ENCODE results near the gene OTUD4. TPM values are rescaled to one million over a fixed set of nuclear protein-coding genes. Genes with fewer than 3 reads are reported as not detected.

OTUD4 gene
- total and polyA plus RNA-seq, 2 donors (not counting 1 experiment from before 2014, with no cell fraction given) = 9.7 to 51.0 TPM

- Histone ChIP-seq H3K4me3 (ENCODE audit: control extremely low read depth in 1 of 5, extremely low read depth in 1 of 5, insufficient read depth in 1 of 5, low read depth in 2 of 5, low read length in 4 of 5) (no peak overlapping the region), H3K9me3 (ENCODE audit: control extremely low read depth in 1 of 3, control insufficient read depth in 2 of 3, insufficient read depth in 1 of 3, low read length in 2 of 3) (no peaks in the 10 kb centered on the region), H3K79me2 (ENCODE audit: control insufficient read depth, insufficient read depth, low read length) (no peaks in the 10 kb centered on the region), H2AFZ (ENCODE audit: insufficient read depth, low read depth, low read length, poor library complexity, severe bottlenecking) (no peak overlapping the region), H3K27ac (ENCODE audit: low read length in 2 of 2) (no peak overlapping the region), H3K9ac (ENCODE audit: low read length) (no peak overlapping the region), H3K4me2 (replicated peaks; ENCODE audit: low read depth, low read length, poor library complexity, severe bottlenecking) (no peak overlapping the region), H3K27me3 (replicated peaks in 1 of 4; ENCODE audit: control extremely low read depth in 1 of 4, control insufficient read depth in 3 of 4, insufficient read depth in 4 of 4, low read length in 3 of 4) (no peaks in the 10 kb centered on the region), H3K36me3 (replicated peaks in 1 of 2; ENCODE audit: control extremely low read depth in 1 of 2, control insufficient read depth in 1 of 2, extremely low read depth in 1 of 2, insufficient read depth in 2 of 2, low read length in 1 of 2) (no peaks in the 10 kb centered on the region), H4K20me1 (ENCODE audit: control insufficient read depth, insufficient read depth, low read length, poor library complexity, severe bottlenecking) (no peaks in the 10 kb centered on the region), H3K4me1 (ENCODE audit: control insufficient read depth in 2 of 2, insufficient read depth in 2 of 2, low read length in 2 of 2) (peaks cover 6% of the 10 kb centered on the region in 2 donors)
- H3K27ac Mint-ChIP-seq = no peak overlapping the region
- intact Hi-C loops (cut with micrococcal nuclease) = no loop called here
- peaks cover 6% of the 10 kb centered on the region for H3K27me3 Mint-ChIP-seq
- no peak for TF ChIP-seq CTCF (IDR thresholded peaks at IDR 0.05)
- no peak for TF ChIP-seq EZH2 (IDR thresholded peaks at IDR 0.05; ENCODE audit: borderline replicate concordance, insufficient read depth, low read depth, low read length, poor library complexity, severe bottlenecking)
- CTCF ChIA-PET = no interaction called here
- POLR2A ChIA-PET = no interaction called here
- ATAC-seq (ENCODE audit: low read depth) = no peak
- no peak overlapping the region for H3K4me3 Mint-ChIP-seq
- H3K4me1 Mint-ChIP-seq = peaks cover 13% of the 10 kb centered on the region
- no peaks in the 10 kb centered on the region for H3K9me3 Mint-ChIP-seq (ENCODE audit: insufficient read depth)
- no peak for DNase-seq
- 100% methylated on average over 3 of the region's 6 CpGs for WGBS (ENCODE audit: insufficient coverage)
These were observed 18.8 kb upstream of the OTUD4 start for GRCh38 chr4:145199051-145199716.

- H3K27ac Mint-ChIP-seq = no peak overlapping the region
- no peak overlapping the region for H3K4me3 ChIP-seq (ENCODE audit: control extremely low read depth in 1 of 5, extremely low read depth in 1 of 5, insufficient read depth in 1 of 5, low read depth in 2 of 5, low read length in 4 of 5)
- H3K4me2 ChIP-seq (replicated peaks; ENCODE audit: low read depth, low read length, poor library complexity, severe bottlenecking) = no peak overlapping the region
- intact Hi-C loops (cut with micrococcal nuclease) = no loop called here
- no peaks in the 10 kb centered on the region for H3K9me3 ChIP-seq (ENCODE audit: control extremely low read depth in 1 of 3, control insufficient read depth in 2 of 3, insufficient read depth in 1 of 3, low read length in 2 of 3)
- no peaks in the 10 kb centered on the region for H3K27me3 ChIP-seq (replicated peaks in 1 of 4; ENCODE audit: control extremely low read depth in 1 of 4, control insufficient read depth in 3 of 4, insufficient read depth in 4 of 4, low read length in 3 of 4)
- TF ChIP-seq CTCF (IDR thresholded peaks at IDR 0.05) (no peak), EZH2 (IDR thresholded peaks at IDR 0.05; ENCODE audit: borderline replicate concordance, insufficient read depth, low read depth, low read length, poor library complexity, severe bottlenecking) (no peak)
- DNase-seq (no peak), ATAC-seq (ENCODE audit: low read depth) (no peak)
- H2AFZ ChIP-seq (ENCODE audit: insufficient read depth, low read depth, low read length, poor library complexity, severe bottlenecking) = no peak overlapping the region
- H4K20me1 ChIP-seq (ENCODE audit: control insufficient read depth, insufficient read depth, low read length, poor library complexity, severe bottlenecking) = no peaks in the 10 kb centered on the region
- H3K4me1 Mint-ChIP-seq = peaks cover 14% of the 10 kb centered on the region
- no peak overlapping the region for H3K4me3 Mint-ChIP-seq
- WGBS (ENCODE audit: insufficient coverage) = 77% methylated on average over 1 of the region's 3 CpGs
- no peaks in the 10 kb centered on the region for H3K79me2 ChIP-seq (ENCODE audit: control insufficient read depth, insufficient read depth, low read length)
- peaks cover 6% of the 10 kb centered on the region in 2 donors for H3K4me1 ChIP-seq (ENCODE audit: control insufficient read depth in 2 of 2, insufficient read depth in 2 of 2, low read length in 2 of 2)
- H3K9ac ChIP-seq (ENCODE audit: low read length) = no peak overlapping the region
- H3K9me3 Mint-ChIP-seq (ENCODE audit: insufficient read depth) = no peaks in the 10 kb centered on the region
- peaks cover 6% of the 10 kb centered on the region for H3K27me3 Mint-ChIP-seq
- no peak overlapping the region for H3K27ac ChIP-seq (ENCODE audit: low read length in 2 of 2)
- ChIA-PET POLR2A (no interaction called here), CTCF (no interaction called here)
- no peaks in the 10 kb centered on the region for H3K36me3 ChIP-seq (replicated peaks in 1 of 2; ENCODE audit: control extremely low read depth in 1 of 2, control insufficient read depth in 1 of 2, extremely low read depth in 1 of 2, insufficient read depth in 2 of 2, low read length in 1 of 2)
These were observed 16.4 kb upstream of the OTUD4 start for GRCh38 chr4:145196747-145197146.
